ENCODE measurements around the gene PALMD. TPM values are rescaled to one million over a fixed set of nuclear protein-coding genes. Genes with fewer than 3 reads are reported as not detected.

PALMD gene
- total RNA-seq, 5 donors from 2014 or later (not counting 1 experiment from before 2014, with no cell fraction given), result 0.15 TPM; not detected in 4

- H3K36me3 Mint-ChIP-seq, result no peaks in the 10 kb centered on the region
- no peaks in the 10 kb centered on the region for H3K36me3 ChIP-seq (ENCODE audit: control insufficient read depth in 2 of 2, extremely low read depth in 1 of 2, insufficient read depth in 1 of 2, low read length in 1 of 2)
- no peak overlapping the region for H3K4me3 Mint-ChIP-seq
- no peaks in the 10 kb centered on the region for H3K27me3 ChIP-seq (replicated peaks in 1 of 2; ENCODE audit: control insufficient read depth in 2 of 2, extremely low read depth in 1 of 2, insufficient read depth in 2 of 2, low read length in 1 of 2)
- H3K9me3 ChIP-seq, result no peaks in the 10 kb centered on the region
- no peaks in the 10 kb centered on the region for H3K4me1 Mint-ChIP-seq
- no peaks in the 10 kb centered on the region for H3K4me1 ChIP-seq (ENCODE audit: control insufficient read depth in 1 of 2, extremely low read depth in 1 of 2, insufficient read depth in 2 of 2, low read length in 2 of 2)
- H3K27ac Mint-ChIP-seq, result no peak overlapping the region
- no peaks in the 10 kb centered on the region for H3K9me3 Mint-ChIP-seq
- POLR2A ChIA-PET, result no interaction called here
- H3K27me3 Mint-ChIP-seq, result peaks cover 2 to 8% of the 10 kb centered on the region in 2 donors
- DNase-seq (no peak), ATAC-seq (replicated peaks in 1 of 4) (no peak)
- no peak overlapping the region for H3K4me3 ChIP-seq (ENCODE audit: control insufficient read depth in 1 of 2, extremely low read depth in 1 of 2, low read length in 1 of 2)
- H3K27ac ChIP-seq (ENCODE audit: low read length), result no peak overlapping the region
- CTCF ChIA-PET, result interaction anchor here in 1 of 2 donors (0.6 kb wide), 1 partner anchor 1188 kb away, joined by 3 read pairs; no protein-coding TSS in a partner anchor
These were observed 31.2 kb upstream of the PALMD start for GRCh38 chr1:99614728-99615127.

DNA sequence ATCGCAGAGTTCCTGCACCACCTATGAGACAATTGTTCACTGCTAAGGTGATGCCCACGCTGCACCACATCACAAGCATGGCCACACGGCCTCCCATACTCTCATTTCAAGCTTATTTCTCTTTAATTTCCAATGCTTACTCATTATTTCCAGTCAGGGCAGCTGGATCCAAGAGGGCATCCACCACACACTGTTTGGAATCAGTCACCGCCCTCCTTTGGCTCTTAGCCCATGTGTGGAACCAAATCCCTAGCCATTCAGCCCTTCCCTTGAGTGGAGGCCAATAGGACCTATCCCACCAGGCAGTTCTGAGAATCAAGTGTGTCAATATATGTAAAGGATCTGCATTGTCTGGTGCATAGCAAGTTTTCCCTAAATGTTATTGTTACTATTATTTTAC, 26.3 kb upstream of the PALMD start:
- Histone ChIP-seq H3K27ac (ENCODE audit: low read length) (no peak overlapping the region), H3K36me3 (ENCODE audit: control insufficient read depth in 2 of 2, extremely low read depth in 1 of 2, insufficient read depth in 1 of 2, low read length in 1 of 2) (no peaks in the 10 kb centered on the region), H3K27me3 (replicated peaks in 1 of 2; ENCODE audit: control insufficient read depth in 2 of 2, extremely low read depth in 1 of 2, insufficient read depth in 2 of 2, low read length in 1 of 2) (no peaks in the 10 kb centered on the region), H3K9me3 (no peaks in the 10 kb centered on the region), H3K4me1 (ENCODE audit: control insufficient read depth in 1 of 2, extremely low read depth in 1 of 2, insufficient read depth in 2 of 2, low read length in 2 of 2) (no peaks in the 10 kb centered on the region), H3K4me3 (ENCODE audit: control insufficient read depth in 1 of 2, extremely low read depth in 1 of 2, low read length in 1 of 2) (no peak overlapping the region)
- ChIA-PET CTCF (no interaction called here), POLR2A (no interaction called here)
- Mint-ChIP-seq H3K27me3 (peaks cover 5 to 9% of the 10 kb centered on the region in 2 donors), H3K36me3 (no peaks in the 10 kb centered on the region), H3K9me3 (no peaks in the 10 kb centered on the region), H3K4me1 (no peaks in the 10 kb centered on the region), H3K4me3 (no peak overlapping the region), H3K27ac (no peak overlapping the region)
- 69% methylated on average over 4 of the region's 4 CpGs for WGBS (ENCODE audit: insufficient coverage)
- ATAC-seq (replicated peaks in 1 of 4) (no peak), DNase-seq (no peak)

DNA sequence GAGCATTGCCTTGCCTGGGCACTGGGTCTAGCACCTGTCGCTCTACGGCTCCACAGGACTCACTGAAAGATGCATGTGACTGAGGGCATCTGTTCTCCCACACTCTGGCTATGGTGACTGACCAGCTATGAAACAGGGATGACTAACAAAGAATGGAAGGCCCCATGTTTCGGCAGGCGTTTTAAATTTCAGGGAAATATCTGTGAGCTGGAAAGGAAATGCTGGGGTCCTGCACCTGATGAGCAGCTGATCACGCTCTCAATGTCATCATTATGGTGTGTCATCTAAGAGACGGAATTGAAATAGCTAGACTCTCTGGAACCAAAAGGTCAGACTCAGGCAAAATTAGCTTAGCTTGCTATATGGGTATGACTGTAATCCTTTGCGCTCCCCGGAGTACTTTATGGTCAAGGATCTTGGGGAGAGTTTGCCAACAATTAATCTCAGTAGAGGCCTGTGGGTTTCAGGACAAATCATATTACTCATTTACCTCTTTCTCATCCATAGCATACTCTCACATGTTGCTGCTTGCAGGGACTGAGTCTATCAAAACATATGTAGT, 24.5 kb upstream of the PALMD start:
- no peak overlapping the region for H3K4me3 Mint-ChIP-seq
- H3K9me3 ChIP-seq, result no peaks in the 10 kb centered on the region
- 92% methylated on average over 6 of the region's 8 CpGs for WGBS (ENCODE audit: insufficient coverage)
- ATAC-seq (replicated peaks in 1 of 4), result no peak
- no peaks in the 10 kb centered on the region for H3K27me3 ChIP-seq (replicated peaks in 1 of 2; ENCODE audit: control insufficient read depth in 2 of 2, extremely low read depth in 1 of 2, insufficient read depth in 2 of 2, low read length in 1 of 2)
- no peaks in the 10 kb centered on the region for H3K36me3 Mint-ChIP-seq
- no peaks in the 10 kb centered on the region for H3K9me3 Mint-ChIP-seq
- H3K27me3 Mint-ChIP-seq, result peaks cover 4 to 5% of the 10 kb centered on the region in 2 donors
- no peak overlapping the region for H3K4me3 ChIP-seq (ENCODE audit: control insufficient read depth in 1 of 2, extremely low read depth in 1 of 2, low read length in 1 of 2)
- H3K27ac ChIP-seq (ENCODE audit: low read length), result no peak overlapping the region
- CTCF ChIA-PET, result no interaction called here
- no peaks in the 10 kb centered on the region for H3K36me3 ChIP-seq (ENCODE audit: control insufficient read depth in 2 of 2, extremely low read depth in 1 of 2, insufficient read depth in 1 of 2, low read length in 1 of 2)
- H3K27ac Mint-ChIP-seq, result no peak overlapping the region
- POLR2A ChIA-PET, result no interaction called here
- DNase-seq, result no peak
- no peaks in the 10 kb centered on the region for H3K4me1 Mint-ChIP-seq
- no peaks in the 10 kb centered on the region for H3K4me1 ChIP-seq (ENCODE audit: control insufficient read depth in 1 of 2, extremely low read depth in 1 of 2, insufficient read depth in 2 of 2, low read length in 2 of 2)

DNA sequence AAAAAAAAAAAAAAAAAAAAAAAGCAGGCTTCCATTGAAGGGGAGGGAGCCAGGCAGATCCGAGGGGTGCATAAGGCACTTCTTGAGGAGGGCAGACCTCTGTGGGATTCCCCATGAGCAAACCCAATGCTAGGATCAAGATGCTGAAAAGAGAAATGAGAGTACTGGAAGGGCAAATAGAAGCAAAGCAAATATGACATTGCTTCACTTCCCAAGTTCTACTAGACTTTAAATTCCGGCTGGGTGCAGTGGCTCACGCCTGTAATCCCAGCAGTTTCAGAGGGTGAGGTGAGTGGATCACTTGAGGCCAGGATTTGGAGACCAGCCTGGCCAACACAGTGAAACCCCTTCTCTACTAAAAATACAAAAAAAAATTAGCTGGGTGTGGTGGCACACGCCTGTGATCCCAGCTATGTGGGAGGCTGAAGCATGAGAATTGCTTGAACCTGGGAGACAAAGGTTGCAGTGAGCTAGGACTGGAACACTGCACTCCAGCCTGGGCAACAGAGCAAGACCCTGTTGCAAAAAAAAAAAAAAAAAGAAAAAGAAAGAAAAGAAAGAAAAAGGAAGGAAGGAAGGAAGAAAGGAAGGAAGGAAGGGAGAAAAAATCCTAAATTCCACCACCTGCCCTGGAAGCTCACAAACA, 23.1 kb upstream of the PALMD start:
- Mint-ChIP-seq H3K27me3 (peaks cover 4 to 5% of the 10 kb centered on the region in 2 donors), H3K4me1 (no peaks in the 10 kb centered on the region), H3K4me3 (no peak overlapping the region), H3K9me3 (no peaks in the 10 kb centered on the region), H3K36me3 (no peaks in the 10 kb centered on the region), H3K27ac (no peak overlapping the region)
- Histone ChIP-seq H3K27me3 (replicated peaks in 1 of 2; ENCODE audit: control insufficient read depth in 2 of 2, extremely low read depth in 1 of 2, insufficient read depth in 2 of 2, low read length in 1 of 2) (no peaks in the 10 kb centered on the region), H3K36me3 (ENCODE audit: control insufficient read depth in 2 of 2, extremely low read depth in 1 of 2, insufficient read depth in 1 of 2, low read length in 1 of 2) (no peaks in the 10 kb centered on the region), H3K27ac (ENCODE audit: low read length) (no peak overlapping the region), H3K9me3 (no peaks in the 10 kb centered on the region), H3K4me1 (ENCODE audit: control insufficient read depth in 1 of 2, extremely low read depth in 1 of 2, insufficient read depth in 2 of 2, low read length in 2 of 2) (no peaks in the 10 kb centered on the region), H3K4me3 (ENCODE audit: control insufficient read depth in 1 of 2, extremely low read depth in 1 of 2, low read length in 1 of 2) (no peak overlapping the region)
- CTCF ChIA-PET, result no interaction called here
- POLR2A ChIA-PET, result no interaction called here
- WGBS (ENCODE audit: insufficient coverage), result 43% methylated on average over 1 of the region's 4 CpGs
- ATAC-seq (replicated peaks in 1 of 4), result no peak
- no peak for DNase-seq

DNA sequence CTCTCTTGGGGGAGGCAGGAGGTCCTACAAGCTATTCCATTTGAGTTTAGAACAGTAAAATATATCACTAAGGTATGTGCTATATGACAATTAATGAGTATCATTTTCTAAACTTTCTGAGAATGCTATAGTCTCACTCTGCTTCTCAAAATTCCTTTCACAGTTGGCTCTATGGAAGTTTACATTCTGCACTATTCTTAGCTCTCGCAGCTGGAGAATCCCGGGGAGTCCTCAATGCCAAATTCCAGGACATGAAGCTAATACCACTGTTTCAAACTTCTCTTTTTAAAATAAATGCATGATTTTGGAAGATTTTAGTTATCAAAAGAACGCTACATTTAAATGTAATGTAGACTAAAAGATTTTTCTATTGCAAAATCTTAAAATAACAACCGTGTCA, 22.4 kb upstream of the PALMD start:
- Mint-ChIP-seq H3K4me3 (no peak overlapping the region), H3K4me1 (no peaks in the 10 kb centered on the region), H3K27ac (no peak overlapping the region), H3K27me3 (peaks cover 4 to 5% of the 10 kb centered on the region in 2 donors), H3K36me3 (no peaks in the 10 kb centered on the region), H3K9me3 (no peaks in the 10 kb centered on the region)
- CTCF ChIA-PET, result no interaction called here
- no CpG with 5 or more reads among the region's 4 CpGs for WGBS (ENCODE audit: insufficient coverage)
- DNase-seq (no peak), ATAC-seq (replicated peaks in 1 of 4) (no peak)
- no peaks in the 10 kb centered on the region for H3K4me1 ChIP-seq (ENCODE audit: control insufficient read depth in 1 of 2, extremely low read depth in 1 of 2, insufficient read depth in 2 of 2, low read length in 2 of 2)
- H3K36me3 ChIP-seq (ENCODE audit: control insufficient read depth in 2 of 2, extremely low read depth in 1 of 2, insufficient read depth in 1 of 2, low read length in 1 of 2), result no peaks in the 10 kb centered on the region
- H3K4me3 ChIP-seq (ENCODE audit: control insufficient read depth in 1 of 2, extremely low read depth in 1 of 2, low read length in 1 of 2), result no peak overlapping the region
- no peak overlapping the region for H3K27ac ChIP-seq (ENCODE audit: low read length)
- POLR2A ChIA-PET, result no interaction called here
- H3K27me3 ChIP-seq (replicated peaks in 1 of 2; ENCODE audit: control insufficient read depth in 2 of 2, extremely low read depth in 1 of 2, insufficient read depth in 2 of 2, low read length in 1 of 2), result no peaks in the 10 kb centered on the region
- no peaks in the 10 kb centered on the region for H3K9me3 ChIP-seq

DNA sequence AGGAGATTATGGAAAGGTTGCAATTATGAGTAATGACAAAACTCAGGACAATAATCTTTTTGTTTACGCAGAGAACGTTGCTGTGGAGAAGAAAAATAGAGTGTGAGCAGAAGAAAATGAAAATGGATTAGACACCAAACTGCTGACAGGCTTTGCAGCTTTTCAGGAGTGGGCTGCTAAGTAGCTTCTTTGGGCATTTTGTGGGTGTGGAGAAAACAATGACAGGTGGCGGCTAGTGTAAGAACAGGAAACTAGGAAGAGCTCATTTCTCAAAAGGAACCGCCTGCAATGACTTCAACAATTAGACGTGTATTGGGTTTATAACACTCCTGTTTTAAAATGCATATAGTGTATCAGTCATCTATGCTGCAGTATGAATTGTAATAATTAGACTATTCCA, 18.3 kb upstream of the PALMD start:
- Histone ChIP-seq H3K4me3 (ENCODE audit: control insufficient read depth in 1 of 2, extremely low read depth in 1 of 2, low read length in 1 of 2) (no peak overlapping the region), H3K36me3 (ENCODE audit: control insufficient read depth in 2 of 2, extremely low read depth in 1 of 2, insufficient read depth in 1 of 2, low read length in 1 of 2) (no peaks in the 10 kb centered on the region), H3K27me3 (replicated peaks in 1 of 2; ENCODE audit: control insufficient read depth in 2 of 2, extremely low read depth in 1 of 2, insufficient read depth in 2 of 2, low read length in 1 of 2) (no peaks in the 10 kb centered on the region), H3K4me1 (ENCODE audit: control insufficient read depth in 1 of 2, extremely low read depth in 1 of 2, insufficient read depth in 2 of 2, low read length in 2 of 2) (no peaks in the 10 kb centered on the region), H3K9me3 (no peaks in the 10 kb centered on the region), H3K27ac (ENCODE audit: low read length) (no peak overlapping the region)
- peaks cover 0 to 3% (median 0%) of the 10 kb centered on the region in 3 donors for H3K9me3 Mint-ChIP-seq
- H3K27ac Mint-ChIP-seq, result no peak overlapping the region
- no peaks in the 10 kb centered on the region for H3K4me1 Mint-ChIP-seq
- DNase-seq (no peak), ATAC-seq (replicated peaks in 1 of 4) (no peak)
- CTCF ChIA-PET, result no interaction called here
- peaks cover 4 to 10% of the 10 kb centered on the region in 2 donors for H3K27me3 Mint-ChIP-seq
- POLR2A ChIA-PET, result no interaction called here
- 84% methylated on average over 3 of the region's 5 CpGs for WGBS (ENCODE audit: insufficient coverage)
- no peak overlapping the region for H3K4me3 Mint-ChIP-seq
- no peaks in the 10 kb centered on the region for H3K36me3 Mint-ChIP-seq

GRCh38 chr1:99629164-99629563, 16.7 kb upstream of the PALMD start:
- POLR2A ChIA-PET, result no interaction called here
- no peaks in the 10 kb centered on the region for H3K27me3 ChIP-seq (replicated peaks in 1 of 2; ENCODE audit: control insufficient read depth in 2 of 2, extremely low read depth in 1 of 2, insufficient read depth in 2 of 2, low read length in 1 of 2)
- ATAC-seq (replicated peaks in 1 of 4) (no peak), DNase-seq (no peak)
- Mint-ChIP-seq H3K27me3 (peaks cover 4 to 16% of the 10 kb centered on the region in 2 donors), H3K4me3 (no peak overlapping the region), H3K9me3 (peaks cover 0 to 3% (median 0%) of the 10 kb centered on the region in 3 donors), H3K27ac (no peak overlapping the region), H3K4me1 (no peaks in the 10 kb centered on the region), H3K36me3 (no peaks in the 10 kb centered on the region)
- no peak overlapping the region for H3K4me3 ChIP-seq (ENCODE audit: control insufficient read depth in 1 of 2, extremely low read depth in 1 of 2, low read length in 1 of 2)
- H3K9me3 ChIP-seq, result no peaks in the 10 kb centered on the region
- CTCF ChIA-PET, result no interaction called here
- whole genome bisulfite sequencing (ENCODE audit: insufficient coverage), result no CpG with 5 or more reads among the region's 1 CpG
- no peaks in the 10 kb centered on the region for H3K36me3 ChIP-seq (ENCODE audit: control insufficient read depth in 2 of 2, extremely low read depth in 1 of 2, insufficient read depth in 1 of 2, low read length in 1 of 2)
- H3K27ac ChIP-seq (ENCODE audit: low read length), result no peak overlapping the region
- H3K4me1 ChIP-seq (ENCODE audit: control insufficient read depth in 1 of 2, extremely low read depth in 1 of 2, insufficient read depth in 2 of 2, low read length in 2 of 2), result no peaks in the 10 kb centered on the region

Data from T-cell (primary cell).